ENCODE data around the gene LYSET.
"Not testable (repeated sequence)": the region's sequence is repeated elsewhere in the genome, so short reads cannot be mapped to it uniquely, and the experiment has no call there.

Gene LYSET

DNA sequence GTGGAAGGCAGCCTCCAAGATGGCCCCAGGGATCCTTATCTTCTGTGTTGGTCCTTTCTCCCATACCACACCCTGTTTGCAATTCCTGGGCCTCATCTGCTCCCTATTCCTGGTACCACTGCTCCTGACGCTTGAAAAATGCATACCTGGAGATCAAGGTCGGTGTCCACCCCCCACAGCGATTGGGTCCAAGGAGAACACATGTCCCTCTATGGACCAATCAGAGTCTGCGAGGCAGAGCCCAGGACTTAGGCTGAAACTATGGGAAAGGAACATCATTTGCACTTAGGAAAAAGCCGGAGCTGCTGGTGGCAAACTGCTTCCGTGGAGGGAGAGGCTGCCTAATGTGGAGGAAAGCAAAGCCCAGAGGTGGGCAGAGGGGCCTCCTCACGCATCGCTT is 36.1 kb upstream of the LYSET start:
- DNase-seq (ENCODE audit: insufficient read length, low spot score) (no peak), FAIRE-seq (no peak)
- TF ChIP-seq, protein P1, sequence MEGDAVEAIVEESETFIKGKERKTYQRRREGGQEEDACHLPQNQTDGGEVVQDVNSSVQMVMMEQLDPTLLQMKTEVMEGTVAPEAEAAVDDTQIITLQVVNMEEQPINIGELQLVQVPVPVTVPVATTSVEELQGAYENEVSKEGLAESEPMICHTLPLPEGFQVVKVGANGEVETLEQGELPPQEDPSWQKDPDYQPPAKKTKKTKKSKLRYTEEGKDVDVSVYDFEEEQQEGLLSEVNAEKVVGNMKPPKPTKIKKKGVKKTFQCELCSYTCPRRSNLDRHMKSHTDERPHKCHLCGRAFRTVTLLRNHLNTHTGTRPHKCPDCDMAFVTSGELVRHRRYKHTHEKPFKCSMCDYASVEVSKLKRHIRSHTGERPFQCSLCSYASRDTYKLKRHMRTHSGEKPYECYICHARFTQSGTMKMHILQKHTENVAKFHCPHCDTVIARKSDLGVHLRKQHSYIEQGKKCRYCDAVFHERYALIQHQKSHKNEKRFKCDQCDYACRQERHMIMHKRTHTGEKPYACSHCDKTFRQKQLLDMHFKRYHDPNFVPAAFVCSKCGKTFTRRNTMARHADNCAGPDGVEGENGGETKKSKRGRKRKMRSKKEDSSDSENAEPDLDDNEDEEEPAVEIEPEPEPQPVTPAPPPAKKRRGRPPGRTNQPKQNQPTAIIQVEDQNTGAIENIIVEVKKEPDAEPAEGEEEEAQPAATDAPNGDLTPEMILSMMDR (IDR thresholded peaks at IDR 0.05; ENCODE audit: insufficient read depth, missing control alignments): no peak

DNA sequence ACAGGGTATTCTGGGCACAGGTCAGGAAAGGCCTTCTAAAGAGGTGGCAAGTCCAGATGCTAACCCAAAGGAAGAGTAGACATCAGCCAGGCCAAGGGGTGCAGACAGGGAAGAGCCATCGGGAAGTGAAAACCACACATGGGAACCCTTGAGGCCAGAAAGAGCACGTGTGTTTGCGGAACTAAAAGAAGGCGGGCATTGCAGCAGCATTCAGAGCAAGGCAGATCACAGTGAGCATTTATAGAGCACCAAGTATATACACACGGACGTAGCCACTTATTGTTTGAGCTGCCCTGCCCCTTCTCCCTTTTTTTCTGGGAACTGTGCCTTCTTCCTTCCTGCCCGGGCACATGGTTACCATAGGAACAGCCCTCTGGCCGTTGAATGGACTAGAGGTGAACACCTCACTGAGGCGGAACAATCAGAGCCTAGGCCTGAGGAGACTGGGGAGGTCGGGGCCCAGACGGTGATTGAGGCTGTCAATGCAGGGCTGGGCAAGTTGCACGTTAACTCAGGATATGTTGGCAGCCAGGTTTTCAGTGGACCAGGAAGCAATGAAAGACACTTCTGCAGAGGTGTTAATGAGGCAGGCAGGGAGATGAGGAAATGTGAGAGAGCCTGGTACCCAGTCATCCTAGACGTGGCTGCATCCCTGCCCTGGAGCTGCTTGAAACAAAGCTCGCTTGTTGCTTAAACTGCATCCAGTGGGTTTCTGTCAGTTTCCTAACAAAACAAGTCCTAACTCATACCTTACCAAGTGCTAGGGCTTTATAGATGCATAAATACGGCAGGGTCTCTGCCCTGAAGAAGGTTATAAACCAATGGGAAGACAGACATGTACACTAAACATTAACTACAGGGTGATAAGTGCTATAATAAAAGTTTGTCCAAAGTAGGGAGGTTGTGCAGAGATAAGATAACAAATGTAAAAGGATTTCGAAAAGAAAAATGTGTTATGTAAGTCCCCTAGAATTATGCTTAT is 34.6 kb upstream of the LYSET start:
- DNase-seq (ENCODE audit: insufficient read length, low spot score) (no peak), FAIRE-seq (no peak)

DNA sequence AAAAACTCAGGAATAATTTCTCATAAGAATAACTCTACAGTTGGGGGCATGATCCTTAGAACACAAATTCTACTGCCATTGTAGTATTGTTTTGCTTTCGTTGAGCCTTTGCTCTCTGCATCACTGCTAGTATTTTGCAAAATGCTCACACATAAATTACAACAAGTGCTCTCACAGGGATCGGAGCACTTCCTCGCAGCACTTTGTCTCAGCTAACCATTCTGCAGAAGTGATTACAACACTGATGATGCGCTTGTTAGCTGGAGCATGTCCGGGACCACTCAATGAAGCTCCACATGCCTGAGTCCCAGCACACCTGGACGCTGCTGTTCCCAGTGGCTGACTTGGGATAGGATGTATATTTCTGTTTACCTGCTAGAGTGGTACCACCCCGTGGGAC is 32.0 kb upstream of the LYSET start:
- DNase-seq (ENCODE audit: insufficient read length, low spot score): no peak
- TF ChIP-seq, protein P1 (IDR thresholded peaks at IDR 0.05; ENCODE audit: insufficient read depth, missing control alignments): no peak

More for the DNA sequence above, 34.6 kb upstream of the LYSET start:
- TF ChIP-seq, protein P1 (IDR thresholded peaks at IDR 0.05; ENCODE audit: insufficient read depth, missing control alignments): no peak

DNA sequence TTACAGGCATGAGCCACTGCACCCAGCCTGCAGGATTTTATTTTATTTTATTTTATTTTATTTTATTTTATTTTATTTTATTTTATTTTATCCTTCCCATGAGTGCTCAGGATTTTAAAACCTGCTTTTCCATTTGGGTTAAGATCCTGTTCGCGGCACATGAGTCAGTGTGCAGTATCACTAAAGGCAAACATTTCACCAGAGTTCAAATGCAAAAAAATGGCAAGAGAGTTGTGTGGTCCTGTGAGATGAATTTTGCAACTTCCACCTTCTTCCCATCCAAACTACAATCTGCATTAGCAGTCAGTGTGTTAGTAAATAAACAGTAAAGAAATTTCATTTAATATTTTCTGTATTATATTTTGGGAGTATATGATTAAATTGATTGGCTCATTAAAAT is 29.4 kb upstream of the LYSET start:
- FAIRE-seq (no peak), DNase-seq (ENCODE audit: insufficient read length, low spot score) (no peak)
- TF ChIP-seq, protein P1 (IDR thresholded peaks at IDR 0.05; ENCODE audit: insufficient read depth, missing control alignments): no peak

More for the DNA sequence above, 32.0 kb upstream of the LYSET start:
- FAIRE-seq: no peak

DNA sequence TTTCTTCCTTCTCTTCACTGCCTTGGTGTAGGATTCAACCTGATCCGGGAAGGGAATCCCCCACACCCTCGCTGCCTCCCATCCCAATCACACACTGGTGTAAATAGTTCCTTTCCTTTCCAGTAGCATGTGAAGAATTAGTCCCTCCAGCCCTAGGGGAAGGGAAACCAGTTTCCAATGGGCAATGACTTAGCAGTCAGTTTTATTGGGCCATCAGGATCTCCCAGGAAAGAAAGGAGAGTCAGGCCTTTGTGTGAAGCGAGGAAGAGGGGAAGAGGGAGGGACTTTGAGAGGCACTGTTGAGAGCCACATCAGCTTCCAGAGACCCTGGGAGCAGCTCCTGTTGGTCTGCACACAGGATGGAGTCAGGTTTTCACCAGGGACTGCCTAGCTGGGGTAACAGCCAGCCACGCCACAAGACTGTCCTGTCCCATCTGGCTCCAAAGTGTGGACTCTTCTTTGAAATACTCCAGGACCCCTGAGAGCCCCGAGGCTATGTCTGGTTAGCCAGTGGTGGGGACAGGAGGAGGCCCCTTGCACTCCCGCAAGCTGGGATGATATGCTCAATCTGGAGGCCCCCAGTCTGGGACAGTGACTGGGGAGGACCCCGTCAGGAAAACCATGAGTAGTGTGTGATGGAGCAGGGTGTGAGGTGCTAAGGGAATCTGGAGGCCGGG is 28.3 kb upstream of the LYSET start:
- TF ChIP-seq, protein P1 (IDR thresholded peaks at IDR 0.05; ENCODE audit: insufficient read depth, missing control alignments): no peak
- FAIRE-seq (no peak), DNase-seq (ENCODE audit: insufficient read length, low spot score) (no peak)

DNA sequence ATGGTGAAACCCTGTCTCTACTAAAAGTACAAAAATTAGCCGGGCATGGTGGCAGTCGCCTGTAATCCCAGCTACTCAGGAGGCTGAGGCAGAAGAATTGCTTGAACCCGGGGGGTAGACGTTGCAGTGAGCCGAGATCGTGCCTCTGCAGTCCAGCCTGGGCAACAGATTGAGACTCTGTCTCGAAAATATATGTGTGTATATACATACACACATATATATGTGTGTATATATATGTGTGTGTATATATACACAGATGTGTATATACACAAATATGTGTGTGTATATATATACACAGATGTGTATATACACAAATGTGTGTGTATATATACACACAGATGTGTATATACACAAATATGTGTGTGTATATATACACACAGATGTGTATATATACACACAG is 26.8 kb upstream of the LYSET start:
- FAIRE-seq; DNase-seq (ENCODE audit: insufficient read length, low spot score): not testable (repeated sequence)

DNA sequence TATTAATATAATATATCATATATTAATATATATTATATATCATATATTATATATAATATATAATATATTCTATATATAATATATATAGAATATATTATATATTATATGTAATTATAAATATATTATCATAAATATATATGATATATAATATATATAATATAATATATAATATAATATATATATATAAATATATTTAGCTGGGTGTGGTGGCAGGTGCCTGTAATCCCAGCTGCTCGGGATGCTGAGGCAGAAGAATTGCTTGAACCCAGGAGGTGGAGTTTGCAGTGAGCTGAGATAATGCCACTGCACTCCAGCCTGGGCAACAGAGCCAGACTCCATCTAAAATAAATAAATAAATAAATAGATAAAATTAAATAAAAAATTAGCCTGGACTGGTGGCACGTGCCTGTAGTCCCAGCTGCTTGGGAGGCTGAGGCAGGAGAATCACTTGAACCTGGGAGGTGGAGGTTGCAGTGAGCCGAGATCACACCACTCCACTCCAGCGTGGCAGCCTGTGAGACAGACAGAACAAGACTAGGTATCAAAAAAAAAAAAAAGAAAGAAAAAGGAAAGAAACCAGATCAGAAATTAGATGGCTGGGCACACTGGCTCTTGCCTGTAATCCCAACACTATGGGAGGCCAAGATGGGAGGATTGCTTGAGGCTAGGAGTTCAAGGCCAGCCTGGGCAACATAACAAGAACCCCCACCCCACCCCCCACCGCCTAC is 25.3 kb upstream of the LYSET start:
- FAIRE-seq; DNase-seq (ENCODE audit: insufficient read length, low spot score): not testable (repeated sequence)
